ENCODE measurements around the gene SLC9A1. TPM values are rescaled to one million over a fixed set of nuclear protein-coding genes. Genes with fewer than 3 reads are reported as not detected.

SLC9A1 gene
- total and polyA plus RNA-seq, 4 donors = 5.9 to 24.5 (median 15.4) TPM

GRCh38 chr1:27114546-27114945 is 40.4 kb downstream of the SLC9A1 start:
- no peak overlapping the region for H3K27ac ChIP-seq (ENCODE audit: low read depth, low read length)
- peaks cover 40% of the 10 kb centered on the region for H3K4me1 ChIP-seq (ENCODE audit: control insufficient read depth, insufficient read depth, low read length)
- no peaks in the 10 kb centered on the region for H3K27me3 ChIP-seq (ENCODE audit: control insufficient read depth, insufficient read depth, low read length)
- 54% methylated on average over 2 of the region's 5 CpGs for WGBS (ENCODE audit: insufficient coverage)
- peaks cover 15% of the 10 kb centered on the region for H3K36me3 ChIP-seq (ENCODE audit: control insufficient read depth, insufficient read depth, low read length)
- no peak overlapping the region for H3K4me3 ChIP-seq (ENCODE audit: low read depth, low read length)
- peak in 1 of 6 donors; percentile 64 for DNase-seq (ENCODE audit: low read depth in 4 of 6, low spot score in 6 of 6)
- no peaks in the 10 kb centered on the region for H3K9me3 ChIP-seq (ENCODE audit: control insufficient read depth, insufficient read depth, low read length)

- WGBS (ENCODE audit: insufficient coverage) = 94% methylated on average over 18 of the region's 22 CpGs
- peaks cover 22% of the 10 kb centered on the region for H3K36me3 ChIP-seq (ENCODE audit: control insufficient read depth, insufficient read depth, low read length)
- no peak overlapping the region for H3K4me3 ChIP-seq (ENCODE audit: low read depth, low read length)
- DNase-seq (ENCODE audit: low read depth in 4 of 6, low spot score in 6 of 6) = no peak
- peaks cover 33% of the 10 kb centered on the region for H3K4me1 ChIP-seq (ENCODE audit: control insufficient read depth, insufficient read depth, low read length)
- H3K27ac ChIP-seq (ENCODE audit: low read depth, low read length) = no peak overlapping the region
- no peaks in the 10 kb centered on the region for H3K27me3 ChIP-seq (ENCODE audit: control insufficient read depth, insufficient read depth, low read length)
- H3K9me3 ChIP-seq (ENCODE audit: control insufficient read depth, insufficient read depth, low read length) = no peaks in the 10 kb centered on the region
Measured at GRCh38 chr1:27113861-27114260, 41.1 kb downstream of the SLC9A1 start.

- H3K9me3 ChIP-seq (ENCODE audit: control insufficient read depth, insufficient read depth, low read length) = no peaks in the 10 kb centered on the region
- DNase-seq (ENCODE audit: low read depth in 4 of 6, low spot score in 6 of 6) = no peak
- 85% methylated on average over 2 of the region's 5 CpGs for WGBS (ENCODE audit: insufficient coverage)
- no peak overlapping the region for H3K4me3 ChIP-seq (ENCODE audit: low read depth, low read length)
- peaks cover 31% of the 10 kb centered on the region for H3K36me3 ChIP-seq (ENCODE audit: control insufficient read depth, insufficient read depth, low read length)
- H3K27ac ChIP-seq (ENCODE audit: low read depth, low read length) = no peak overlapping the region
- peaks cover 14% of the 10 kb centered on the region for H3K4me1 ChIP-seq (ENCODE audit: control insufficient read depth, insufficient read depth, low read length)
- no peaks in the 10 kb centered on the region for H3K27me3 ChIP-seq (ENCODE audit: control insufficient read depth, insufficient read depth, low read length)
Measured at GRCh38 chr1:27111626-27112573, 43.0 kb downstream of the SLC9A1 start.

GRCh38 chr1:27109103-27109822 is 45.7 kb downstream of the SLC9A1 start:
- peaks cover 13% of the 10 kb centered on the region for H3K4me1 ChIP-seq (ENCODE audit: control insufficient read depth, insufficient read depth, low read length)
- no peak overlapping the region for H3K27ac ChIP-seq (ENCODE audit: low read depth, low read length)
- no peak for DNase-seq (ENCODE audit: low read depth in 4 of 6, low spot score in 6 of 6)
- no peaks in the 10 kb centered on the region for H3K9me3 ChIP-seq (ENCODE audit: control insufficient read depth, insufficient read depth, low read length)
- H3K4me3 ChIP-seq (ENCODE audit: low read depth, low read length) = no peak overlapping the region
- H3K27me3 ChIP-seq (ENCODE audit: control insufficient read depth, insufficient read depth, low read length) = no peaks in the 10 kb centered on the region
- 92% methylated on average over 23 of the region's 23 CpGs for WGBS (ENCODE audit: insufficient coverage)
- peaks cover 40% of the 10 kb centered on the region for H3K36me3 ChIP-seq (ENCODE audit: control insufficient read depth, insufficient read depth, low read length)

- Histone ChIP-seq H3K4me1 (ENCODE audit: control insufficient read depth, insufficient read depth, low read length) (peaks cover 13% of the 10 kb centered on the region), H3K36me3 (ENCODE audit: control insufficient read depth, insufficient read depth, low read length) (peaks cover 34% of the 10 kb centered on the region), H3K27ac (ENCODE audit: low read depth, low read length) (no peak overlapping the region), H3K27me3 (ENCODE audit: control insufficient read depth, insufficient read depth, low read length) (no peaks in the 10 kb centered on the region), H3K9me3 (ENCODE audit: control insufficient read depth, insufficient read depth, low read length) (no peaks in the 10 kb centered on the region), H3K4me3 (ENCODE audit: low read depth, low read length) (no peak overlapping the region)
- DNase-seq (ENCODE audit: low read depth in 4 of 6, low spot score in 6 of 6) = no peak
- 95% methylated on average over 7 of the region's 7 CpGs for WGBS (ENCODE audit: insufficient coverage)
Measured at GRCh38 chr1:27108588-27108987, 46.3 kb downstream of the SLC9A1 start.

- no peak for DNase-seq (ENCODE audit: low read depth in 4 of 6, low spot score in 6 of 6)
- no peak overlapping the region for H3K4me3 ChIP-seq (ENCODE audit: low read depth, low read length)
- no peaks in the 10 kb centered on the region for H3K9me3 ChIP-seq (ENCODE audit: control insufficient read depth, insufficient read depth, low read length)
- no peak overlapping the region for H3K27ac ChIP-seq (ENCODE audit: low read depth, low read length)
- H3K27me3 ChIP-seq (ENCODE audit: control insufficient read depth, insufficient read depth, low read length) = no peaks in the 10 kb centered on the region
- H3K4me1 ChIP-seq (ENCODE audit: control insufficient read depth, insufficient read depth, low read length) = peaks cover 15% of the 10 kb centered on the region
- peaks cover 46% of the 10 kb centered on the region for H3K36me3 ChIP-seq (ENCODE audit: control insufficient read depth, insufficient read depth, low read length)
- 79% methylated on average over 7 of the region's 7 CpGs for WGBS (ENCODE audit: insufficient coverage)
Measured at GRCh38 chr1:27106561-27107323, 48.2 kb downstream of the SLC9A1 start.

GRCh38 chr1:27105018-27105417 is 49.9 kb downstream of the SLC9A1 start:
- no CpG with 5 or more reads among the region's 2 CpGs for WGBS (ENCODE audit: insufficient coverage)
- no peak overlapping the region for H3K27ac ChIP-seq (ENCODE audit: low read depth, low read length)
- H3K4me3 ChIP-seq (ENCODE audit: low read depth, low read length) = no peak overlapping the region
- H3K36me3 ChIP-seq (ENCODE audit: control insufficient read depth, insufficient read depth, low read length) = peaks cover 60% of the 10 kb centered on the region
- no peaks in the 10 kb centered on the region for H3K27me3 ChIP-seq (ENCODE audit: control insufficient read depth, insufficient read depth, low read length)
- no peaks in the 10 kb centered on the region for H3K9me3 ChIP-seq (ENCODE audit: control insufficient read depth, insufficient read depth, low read length)
- DNase-seq (ENCODE audit: low read depth in 4 of 6, low spot score in 6 of 6) = no peak
- H3K4me1 ChIP-seq (ENCODE audit: control insufficient read depth, insufficient read depth, low read length) = peaks cover 16% of the 10 kb centered on the region

GRCh38 chr1:27103498-27103897 is 51.4 kb downstream of the SLC9A1 start:
- Histone ChIP-seq H3K9me3 (ENCODE audit: control insufficient read depth, insufficient read depth, low read length) (no peaks in the 10 kb centered on the region), H3K27ac (ENCODE audit: low read depth, low read length) (no peak overlapping the region), H3K36me3 (ENCODE audit: control insufficient read depth, insufficient read depth, low read length) (peaks cover 52% of the 10 kb centered on the region), H3K4me3 (ENCODE audit: low read depth, low read length) (no peak overlapping the region), H3K4me1 (ENCODE audit: control insufficient read depth, insufficient read depth, low read length) (peaks cover 31% of the 10 kb centered on the region), H3K27me3 (ENCODE audit: control insufficient read depth, insufficient read depth, low read length) (no peaks in the 10 kb centered on the region)
- DNase-seq (ENCODE audit: low read depth in 4 of 6, low spot score in 6 of 6) = no peak
- WGBS (ENCODE audit: insufficient coverage) = 37% methylated on average over 3 of the region's 4 CpGs

- H3K27ac ChIP-seq (ENCODE audit: low read depth, low read length) = no peak overlapping the region
- H3K4me3 ChIP-seq (ENCODE audit: low read depth, low read length) = no peak overlapping the region
- peaks cover 52% of the 10 kb centered on the region for H3K36me3 ChIP-seq (ENCODE audit: control insufficient read depth, insufficient read depth, low read length)
- peak in 4 of 6 donors; percentile 52 to 90 (median 70) for DNase-seq (ENCODE audit: low read depth in 4 of 6, low spot score in 6 of 6)
- H3K4me1 ChIP-seq (ENCODE audit: control insufficient read depth, insufficient read depth, low read length) = peaks cover 37% of the 10 kb centered on the region
- H3K27me3 ChIP-seq (ENCODE audit: control insufficient read depth, insufficient read depth, low read length) = no peaks in the 10 kb centered on the region
- 38% methylated on average over 13 of the region's 15 CpGs for WGBS (ENCODE audit: insufficient coverage)
- no peaks in the 10 kb centered on the region for H3K9me3 ChIP-seq (ENCODE audit: control insufficient read depth, insufficient read depth, low read length)
Measured at GRCh38 chr1:27102707-27103468, 52.0 kb downstream of the SLC9A1 start.

Measured in spinal cord (tissue), 10 donors.